Activated CD8-positive, alpha-beta T cell treated with anti-CD3 and anti-CD28 coated beads, Interleukin-2, amount 10 ng/mL, durations not matched to agents 7 days and 5 days (primary cell): ENCODE results near the gene DOK7. TPM values are rescaled to one million over a fixed set of nuclear protein-coding genes. Genes with fewer than 3 reads are reported as not detected.

ENCODE experiments used
- ATAC-seq: fragments of 150-1000 bp; cut with Tn5 transposase; one replicate; pipeline ENCODE4 v1.10.0; 2021; ENCODE audit warnings: moderate library complexity
- CTCF ChIA-PET: fragments of 350-600 bp; sonication (Branson Sonifier 250); formaldehyde crosslinking; loops from one replicate; lab custom pipeline; 2021; ENCODE audit warnings: antibody characterized with exemption; lab: Charles Lee
- POLR2A ChIA-PET: fragments of 350-600 bp; sonication (Branson Sonifier 250); formaldehyde crosslinking; loops from one replicate; lab custom pipeline; 2021; ENCODE audit warnings: antibody characterized with exemption; lab: Charles Lee
- DNase-seq: peaks from one replicate; pipeline ENCODE4 v3.0.0-alpha.2; 2020
- H3K27ac Mint-ChIP-seq: one replicate; pipeline ENCODE4 v1.8.0; 2021; ENCODE audit warnings: mild to moderate bottlenecking, mixed read lengths
- H3K27me3 Mint-ChIP-seq: one replicate; pipeline ENCODE4 v1.8.0; 2021; ENCODE audit warnings: low read depth, mixed read lengths
- H3K36me3 Mint-ChIP-seq: one replicate; pipeline ENCODE4 v1.8.0; 2021; ENCODE audit warnings: low read depth, mixed read lengths
- H3K4me1 Mint-ChIP-seq: one replicate; pipeline ENCODE4 v1.8.0; 2021; ENCODE audit warnings: low read depth, mixed read lengths
- H3K4me3 Mint-ChIP-seq: one replicate; pipeline ENCODE4 v1.8.0; 2021; ENCODE audit warnings: mild to moderate bottlenecking, mixed read lengths
- H3K9me3 Mint-ChIP-seq: one replicate; pipeline ENCODE4 v1.8.0; 2022; ENCODE audit warnings: mixed read lengths; ENCODE audit not compliant: insufficient read depth
- total RNA-seq, 2 experiments: library from RNA; stranded (reverse); gene quantifications; one replicate each; pipeline ENCODE4 v1.2.3, GENCODE V29; 2021

The DOK7 gene
- total RNA-seq, 2 experiments from 2014 or later = not detected

DNA sequence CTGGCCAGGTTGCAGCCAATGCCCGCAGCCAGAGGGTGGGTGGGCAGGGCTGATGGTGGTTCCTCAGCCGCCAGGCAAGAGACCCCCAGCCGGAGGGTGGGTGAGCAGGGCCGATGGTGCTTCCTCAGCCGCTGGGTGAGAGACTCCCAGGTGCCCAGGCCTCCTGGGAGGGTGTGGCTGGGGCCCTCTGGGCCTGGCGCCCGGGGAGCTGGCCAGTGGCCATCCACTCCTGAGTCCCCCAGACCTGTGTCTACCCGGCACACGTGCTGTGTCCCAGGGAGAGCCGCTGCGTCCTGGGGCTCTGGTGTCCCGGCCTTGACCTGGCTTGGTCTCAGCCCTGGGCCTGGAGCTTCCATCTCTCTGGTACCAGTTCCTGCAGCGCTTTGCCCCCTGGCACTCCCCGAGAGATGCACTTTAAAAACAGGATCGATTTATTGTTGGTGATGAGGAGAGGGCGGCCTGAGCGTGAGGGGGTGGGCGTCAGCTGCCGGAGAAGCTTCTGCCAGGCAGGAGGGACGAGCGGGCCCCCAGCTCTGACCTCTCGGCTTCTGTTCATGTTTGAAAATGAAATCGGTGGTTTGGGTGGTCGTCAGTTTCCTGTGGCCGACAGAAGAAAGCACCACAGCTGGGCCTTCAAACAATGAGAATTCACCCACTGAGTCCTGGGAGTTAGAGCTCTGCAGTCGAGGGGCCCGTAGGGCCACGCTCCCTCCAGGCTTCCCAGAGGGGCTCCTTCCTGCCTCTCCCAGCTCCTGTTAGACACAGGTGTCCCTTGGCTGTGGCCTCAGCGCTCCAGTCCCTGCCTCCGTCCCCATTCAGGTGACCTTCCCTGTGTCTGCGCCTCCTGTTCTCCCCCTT is 6.5 kb downstream of the DOK7 start:
- Mint-ChIP-seq H3K27me3 (no peaks in the 10 kb centered on the region), H3K27ac (no peak overlapping the region), H3K9me3 (no peaks in the 10 kb centered on the region), H3K36me3 (no peaks in the 10 kb centered on the region), H3K4me3 (no peak overlapping the region), H3K4me1 (no peaks in the 10 kb centered on the region)
- ChIA-PET POLR2A (no interaction called here), CTCF (no interaction called here)
- DNase-seq (no peak), ATAC-seq (no peak)

- Mint-ChIP-seq H3K4me3 (no peak overlapping the region), H3K36me3 (no peaks in the 10 kb centered on the region), H3K27ac (no peak overlapping the region), H3K27me3 (no peaks in the 10 kb centered on the region), H3K9me3 (no peaks in the 10 kb centered on the region), H3K4me1 (no peaks in the 10 kb centered on the region)
- no peak for DNase-seq
- CTCF ChIA-PET = no interaction called here
- no peak for ATAC-seq
- POLR2A ChIA-PET = no interaction called here
These were observed 7.4 kb downstream of the DOK7 start for GRCh38 chr4:3470244-3471097.

- Mint-ChIP-seq H3K27me3 (no peaks in the 10 kb centered on the region), H3K9me3 (no peaks in the 10 kb centered on the region), H3K4me1 (no peaks in the 10 kb centered on the region), H3K4me3 (no peak overlapping the region), H3K27ac (no peak overlapping the region), H3K36me3 (no peaks in the 10 kb centered on the region)
- DNase-seq (no peak), ATAC-seq (no peak)
- CTCF ChIA-PET = no interaction called here
- POLR2A ChIA-PET = no interaction called here
These were observed 8.1 kb downstream of the DOK7 start for GRCh38 chr4:3471098-3471760.

DNA sequence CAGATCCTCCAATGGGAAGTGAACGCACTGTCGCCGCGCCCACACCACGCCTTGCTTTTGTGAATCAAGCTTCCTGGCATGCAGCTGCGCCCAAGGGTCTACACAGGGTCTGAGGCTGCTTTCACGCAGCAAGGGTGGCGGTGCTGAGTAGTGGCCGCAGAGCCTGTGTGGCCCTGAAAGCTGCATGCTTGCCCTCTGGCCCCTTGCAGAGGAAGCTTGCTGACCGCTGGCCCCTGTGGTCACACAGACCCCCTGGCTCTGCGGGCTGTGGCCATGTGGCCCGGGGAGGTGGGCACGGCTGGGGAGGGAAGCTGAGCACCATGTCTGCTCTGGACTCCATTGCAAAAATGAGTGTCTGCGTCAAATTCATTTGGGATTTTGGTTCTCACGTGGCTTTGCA is 8.8 kb downstream of the DOK7 start:
- Mint-ChIP-seq H3K4me3 (no peak overlapping the region), H3K27me3 (no peaks in the 10 kb centered on the region), H3K27ac (no peak overlapping the region), H3K36me3 (no peaks in the 10 kb centered on the region), H3K9me3 (no peaks in the 10 kb centered on the region), H3K4me1 (no peaks in the 10 kb centered on the region)
- no peak for ATAC-seq
- no peak for DNase-seq
- ChIA-PET POLR2A (no interaction called here), CTCF (interaction anchor here (0.8 kb wide), 1 partner anchor 8 kb away, joined by 3 read pairs; no protein-coding TSS in a partner anchor)

DNA sequence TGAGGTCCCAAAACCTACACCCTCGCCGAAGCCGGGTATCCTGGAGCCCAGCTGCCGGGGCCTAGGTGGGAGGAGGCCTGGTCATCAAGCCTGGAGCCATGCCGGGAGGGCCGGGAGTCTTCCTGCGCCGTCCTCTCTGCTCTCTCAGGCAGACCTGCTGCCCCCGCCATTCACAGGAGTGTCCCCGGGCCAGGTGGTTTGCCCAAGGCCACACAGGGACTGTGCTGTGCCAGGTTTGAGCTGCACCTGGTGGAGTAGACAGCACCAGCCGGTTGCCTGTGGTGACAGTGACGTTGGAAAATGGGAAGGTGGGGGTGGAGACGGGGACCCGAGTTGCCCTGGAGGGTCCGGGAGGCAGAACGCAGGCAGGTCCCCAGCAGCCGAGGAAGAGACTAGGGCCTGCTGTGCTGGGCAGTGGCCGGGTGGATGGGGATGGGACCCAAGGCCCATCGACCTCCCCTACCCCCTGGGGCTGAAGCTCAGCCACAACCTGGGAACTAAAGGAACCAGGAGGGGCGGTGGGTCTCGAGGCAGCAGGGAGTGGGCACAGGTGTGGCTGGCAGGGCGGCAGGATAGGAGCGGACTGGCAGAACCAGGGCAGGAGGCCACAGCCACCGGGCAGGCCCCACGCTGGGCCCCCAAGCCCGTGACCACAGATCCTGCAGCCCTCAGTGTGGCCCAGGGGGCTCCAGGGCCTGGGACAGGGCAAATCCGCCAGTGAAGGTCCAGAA is 9.5 kb downstream of the DOK7 start:
- H3K36me3 Mint-ChIP-seq = no peaks in the 10 kb centered on the region
- POLR2A ChIA-PET = no interaction called here
- DNase-seq (no peak), ATAC-seq (no peak)
- CTCF ChIA-PET = interaction anchor here (0.8 kb wide), 1 partner anchor 8 kb away, joined by 3 read pairs; no protein-coding TSS in a partner anchor
- H3K27me3 Mint-ChIP-seq = no peaks in the 10 kb centered on the region
- H3K4me1 Mint-ChIP-seq = no peaks in the 10 kb centered on the region
- no peak overlapping the region for H3K27ac Mint-ChIP-seq
- no peak overlapping the region for H3K4me3 Mint-ChIP-seq
- H3K9me3 Mint-ChIP-seq = no peaks in the 10 kb centered on the region

GRCh38 chr4:3473181-3473950 is 10.3 kb downstream of the DOK7 start:
- DNase-seq = no peak
- Mint-ChIP-seq H3K36me3 (no peaks in the 10 kb centered on the region), H3K27ac (no peak overlapping the region), H3K9me3 (no peaks in the 10 kb centered on the region), H3K4me3 (no peak overlapping the region), H3K4me1 (no peaks in the 10 kb centered on the region), H3K27me3 (no peaks in the 10 kb centered on the region)
- POLR2A ChIA-PET = no interaction called here
- CTCF ChIA-PET = no interaction called here
- ATAC-seq = no peak

GRCh38 chr4:3473996-3474765 is 11.1 kb downstream of the DOK7 start:
- ChIA-PET CTCF (no interaction called here), POLR2A (no interaction called here)
- no peaks in the 10 kb centered on the region for H3K4me1 Mint-ChIP-seq
- no peak overlapping the region for H3K27ac Mint-ChIP-seq
- H3K4me3 Mint-ChIP-seq = no peak overlapping the region
- no peaks in the 10 kb centered on the region for H3K27me3 Mint-ChIP-seq
- no peaks in the 10 kb centered on the region for H3K36me3 Mint-ChIP-seq
- ATAC-seq (no peak), DNase-seq (no peak)
- no peaks in the 10 kb centered on the region for H3K9me3 Mint-ChIP-seq

GRCh38 chr4:3475041-3475712 is 12.1 kb downstream of the DOK7 start:
- Mint-ChIP-seq H3K9me3 (no peaks in the 10 kb centered on the region), H3K27ac (no peak overlapping the region), H3K4me1 (no peaks in the 10 kb centered on the region), H3K36me3 (no peaks in the 10 kb centered on the region), H3K4me3 (no peak overlapping the region), H3K27me3 (no peaks in the 10 kb centered on the region)
- CTCF ChIA-PET = no interaction called here
- DNase-seq (no peak), ATAC-seq (no peak)
- POLR2A ChIA-PET = no interaction called here

DNA sequence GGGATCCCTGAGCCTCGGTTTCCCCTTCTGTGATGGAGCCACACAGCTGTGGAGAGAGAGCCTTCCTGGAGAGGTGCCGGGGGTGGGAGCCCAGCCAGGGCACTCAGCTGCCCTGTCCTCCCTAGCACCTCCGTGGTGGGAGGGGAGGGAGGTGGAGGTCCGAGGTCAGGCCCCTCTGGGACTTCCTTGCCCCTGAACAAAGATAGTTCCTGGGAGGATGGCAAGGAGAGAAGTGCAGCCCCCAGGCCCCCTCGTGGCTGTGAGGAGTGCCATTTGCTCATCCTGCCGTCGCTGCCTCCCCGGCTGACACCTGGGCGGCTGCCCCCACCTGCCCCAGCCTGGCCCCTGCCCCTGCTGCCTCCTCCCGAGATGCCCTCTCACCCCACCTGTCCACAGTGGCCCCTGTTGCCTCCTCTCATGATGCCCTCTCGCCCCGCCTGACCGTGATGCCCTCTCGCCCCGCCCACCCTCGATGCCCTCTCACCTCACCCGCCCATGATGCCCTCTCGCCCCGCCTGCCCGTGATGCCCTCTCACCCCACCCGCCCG is 12.7 kb downstream of the DOK7 start:
- Mint-ChIP-seq H3K36me3 (no peaks in the 10 kb centered on the region), H3K9me3 (no peaks in the 10 kb centered on the region), H3K4me3 (no peak overlapping the region), H3K27ac (no peak overlapping the region), H3K27me3 (peaks cover under 1% of the 10 kb centered on the region), H3K4me1 (no peaks in the 10 kb centered on the region)
- ATAC-seq = no peak
- CTCF ChIA-PET = no interaction called here
- DNase-seq = no peak
- POLR2A ChIA-PET = no interaction called here

DNA sequence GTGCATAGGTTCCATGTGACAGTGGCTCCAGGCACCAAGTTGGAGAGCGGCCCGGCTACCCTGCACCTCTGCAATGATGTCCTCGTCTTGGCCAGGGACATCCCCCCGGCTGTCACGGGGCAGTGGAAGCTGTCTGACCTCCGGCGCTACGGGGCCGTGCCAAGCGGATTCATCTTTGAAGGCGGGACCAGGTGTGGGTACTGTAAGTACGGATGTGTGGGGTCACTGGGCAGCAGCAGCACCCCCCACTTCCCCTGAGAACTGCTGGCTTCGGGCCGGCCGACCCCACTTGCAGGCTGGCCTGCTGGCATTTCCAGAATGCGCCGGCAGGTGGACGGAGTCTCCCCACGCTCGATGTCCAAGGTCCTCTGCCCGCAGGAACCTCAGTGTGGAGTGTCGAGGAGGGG is 13.2 kb downstream of the DOK7 start:
- ChIA-PET CTCF (no interaction called here), POLR2A (no interaction called here)

More for the DNA sequence above, 13.2 kb downstream of the DOK7 start:
- Mint-ChIP-seq H3K4me1 (no peaks in the 10 kb centered on the region), H3K27ac (no peak overlapping the region), H3K36me3 (no peaks in the 10 kb centered on the region), H3K27me3 (peaks cover 4% of the 10 kb centered on the region), H3K4me3 (no peak overlapping the region), H3K9me3 (no peaks in the 10 kb centered on the region)
- ATAC-seq (no peak), DNase-seq (no peak)
